ENCODE measurements around the gene RNF213.
A peak's percentile ranks its signal among the peaks of the same experiment; 100 is the strongest.

Gene RNF213

DNA sequence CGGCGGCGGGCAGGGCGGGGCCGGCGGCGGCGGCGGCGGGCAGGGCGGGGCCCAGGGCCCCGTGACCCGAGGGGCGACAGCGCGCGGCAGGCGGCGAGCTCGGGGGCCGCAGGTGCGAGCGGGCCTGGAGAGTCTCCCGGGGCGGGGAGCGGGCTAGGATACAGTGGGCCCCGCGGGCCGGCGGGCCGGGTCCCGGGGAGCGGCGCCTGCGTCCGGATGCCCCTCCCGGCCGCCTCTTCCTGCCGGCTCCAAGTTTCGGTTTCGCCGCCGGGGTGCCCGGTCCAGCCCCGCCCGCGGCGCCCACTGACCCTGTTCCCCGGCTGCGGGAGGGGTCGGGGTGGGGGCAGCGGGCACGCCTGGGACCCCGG, at the start of gene RNF213:
RNF213 (plus strand) TSS at position 62 of the 368 bp plus-strand sequence. CDS start 2,830 bp downstream, outside the sequence.
- peak; percentile 83 for DNase-seq

DNA sequence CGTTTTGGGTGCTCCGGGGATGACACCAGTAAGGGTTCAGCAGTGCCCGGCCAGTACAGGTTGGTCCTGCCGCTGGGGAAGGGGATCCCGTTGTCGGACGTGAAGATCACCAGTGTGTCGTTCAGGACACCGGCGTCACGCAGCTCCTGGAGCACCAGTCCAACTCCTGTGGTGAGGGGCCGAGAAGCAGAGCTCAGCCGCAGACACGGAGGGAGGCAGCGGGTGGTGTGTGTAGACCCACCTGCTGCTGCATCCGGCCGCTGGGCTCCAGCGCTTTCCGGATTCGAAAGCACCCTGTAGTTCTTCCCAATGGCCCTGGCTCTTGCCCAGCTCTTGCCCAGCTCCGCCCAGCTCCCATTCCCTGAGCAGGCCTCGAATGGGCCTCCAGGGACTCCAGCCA, 48.5 kb upstream of the RNF213 start:
- DNase-seq = no peak

DNA sequence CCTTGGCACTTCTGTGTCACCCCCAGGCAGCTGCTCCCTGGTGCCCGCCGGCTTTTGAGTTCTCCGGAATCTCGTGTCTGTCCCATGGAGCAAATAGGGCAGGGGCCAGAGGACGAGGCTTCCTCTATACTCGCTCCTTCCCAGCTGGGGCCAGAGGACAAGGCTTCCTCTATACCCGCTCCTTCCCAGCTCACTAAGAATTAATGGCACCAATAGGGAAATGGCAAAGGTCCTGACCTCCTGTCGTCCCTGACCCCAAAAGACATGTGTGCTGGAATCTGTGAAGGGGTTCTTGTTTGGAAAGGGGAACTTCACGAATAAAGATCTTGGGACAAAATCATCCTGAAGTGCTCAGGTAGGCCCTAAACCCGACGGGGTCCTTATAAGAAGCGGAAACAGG, 48.1 kb upstream of the RNF213 start:
- DNase-seq = no peak

DNA sequence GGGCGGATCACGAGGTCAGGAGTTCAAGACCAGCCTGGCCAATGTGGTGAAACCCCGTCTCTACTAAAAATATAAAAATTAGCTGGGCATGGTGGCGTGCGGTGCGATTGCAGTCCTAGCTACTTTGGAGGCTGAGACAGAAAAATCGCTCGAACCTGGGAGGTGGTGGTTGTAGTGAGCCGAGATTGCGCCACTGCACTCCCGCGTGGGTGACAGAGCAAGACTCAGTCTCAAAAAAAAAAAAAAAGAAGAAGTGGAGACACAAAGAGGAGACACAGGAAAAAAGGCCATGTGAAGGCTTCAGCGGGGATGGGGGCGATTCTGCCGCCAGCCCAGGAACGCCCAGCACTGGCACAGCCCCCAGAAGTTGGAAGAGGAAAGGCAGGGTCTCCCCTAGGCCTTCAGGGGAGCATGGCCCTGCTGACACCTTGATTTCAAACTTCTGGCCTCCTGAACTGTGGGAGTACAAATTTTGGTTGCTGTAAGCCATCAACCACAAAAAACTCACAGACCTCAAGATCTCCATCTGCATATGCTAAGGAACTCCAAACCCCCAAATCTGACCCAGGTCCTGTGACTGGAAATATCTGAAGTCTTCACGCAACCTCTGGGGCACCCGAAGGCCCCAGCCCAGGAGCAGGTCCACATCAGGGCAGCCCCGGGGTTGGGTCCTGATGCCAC, 47.5 kb upstream of the RNF213 start:
- DNase-seq = no peak

DNA sequence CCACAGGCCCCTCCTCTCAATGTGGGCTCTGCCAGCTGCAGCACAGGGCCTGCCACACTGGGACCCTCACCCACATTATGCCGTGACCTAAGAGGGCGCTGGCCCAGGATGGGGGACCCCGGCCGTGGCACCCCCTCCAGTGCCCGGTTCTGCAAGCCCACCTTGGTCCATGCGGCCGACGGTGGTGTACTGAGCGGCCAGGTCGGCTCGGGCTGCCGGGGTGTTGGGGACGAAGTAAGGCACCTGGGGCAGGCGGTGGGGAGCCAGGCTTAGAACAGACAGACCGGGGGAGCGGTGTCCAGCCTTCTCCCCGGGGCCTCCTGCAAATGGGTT, 47.0 kb upstream of the RNF213 start:
- no peak for DNase-seq

DNA sequence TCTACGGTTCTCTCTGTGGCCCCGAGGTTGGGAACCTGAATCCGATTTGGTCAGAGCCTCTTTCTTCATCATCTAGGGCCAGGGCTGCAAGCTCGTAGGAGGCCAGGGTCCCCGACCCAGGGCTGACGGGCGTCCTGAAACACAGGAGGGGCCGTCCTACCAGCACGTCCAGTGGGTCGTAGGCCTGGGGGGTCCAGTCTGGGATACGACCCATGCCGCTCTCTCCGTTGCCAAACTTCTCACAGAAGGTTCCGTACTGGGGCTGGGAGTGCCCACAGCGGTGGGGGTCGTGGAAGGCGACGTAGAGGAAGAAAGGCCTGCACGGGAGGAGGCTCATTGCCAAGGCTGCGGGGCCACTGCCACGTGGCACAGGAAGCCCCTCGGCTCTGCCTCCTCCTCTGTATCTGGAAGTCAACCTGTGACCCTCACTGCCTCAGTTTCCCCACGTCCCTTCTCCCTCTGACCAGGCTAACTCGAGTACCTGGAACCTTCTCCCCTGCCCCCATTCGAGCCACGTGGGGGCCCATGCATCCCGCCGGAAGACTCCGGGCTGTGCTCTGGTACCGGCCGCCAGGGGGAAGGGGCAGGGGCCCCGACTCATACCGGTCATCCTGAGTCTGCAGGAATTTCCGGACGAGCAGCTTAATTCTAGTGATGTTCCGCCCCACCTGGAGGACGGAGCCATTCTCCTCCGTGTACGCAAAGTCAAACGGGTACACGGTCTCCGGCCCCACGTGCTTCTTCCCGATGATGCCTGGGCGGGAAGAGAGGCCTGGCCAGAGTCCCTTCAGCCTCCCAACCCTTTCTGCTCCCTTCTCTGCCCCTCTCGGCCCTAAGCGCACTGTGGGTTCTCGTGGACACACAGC, 46.4 kb upstream of the RNF213 start:
- DNase-seq = no peak

DNA sequence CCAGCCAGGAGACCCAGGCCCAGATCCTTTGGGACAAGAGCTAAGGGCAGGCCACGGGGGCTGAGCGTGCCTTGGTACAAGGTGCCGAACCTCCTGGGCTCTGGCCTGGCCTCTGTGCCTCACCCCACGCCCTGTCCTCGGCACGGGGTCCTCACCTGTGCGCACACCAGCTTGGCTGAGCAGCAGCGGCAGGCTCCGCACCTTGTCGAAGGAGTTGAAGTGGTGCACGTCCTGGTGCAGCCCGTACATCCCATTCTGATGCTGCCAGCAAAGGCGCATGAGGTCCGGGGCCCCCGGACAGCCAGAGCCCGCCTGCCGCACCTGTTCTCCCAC, 45.8 kb upstream of the RNF213 start:
- DNase-seq = no peak

DNA sequence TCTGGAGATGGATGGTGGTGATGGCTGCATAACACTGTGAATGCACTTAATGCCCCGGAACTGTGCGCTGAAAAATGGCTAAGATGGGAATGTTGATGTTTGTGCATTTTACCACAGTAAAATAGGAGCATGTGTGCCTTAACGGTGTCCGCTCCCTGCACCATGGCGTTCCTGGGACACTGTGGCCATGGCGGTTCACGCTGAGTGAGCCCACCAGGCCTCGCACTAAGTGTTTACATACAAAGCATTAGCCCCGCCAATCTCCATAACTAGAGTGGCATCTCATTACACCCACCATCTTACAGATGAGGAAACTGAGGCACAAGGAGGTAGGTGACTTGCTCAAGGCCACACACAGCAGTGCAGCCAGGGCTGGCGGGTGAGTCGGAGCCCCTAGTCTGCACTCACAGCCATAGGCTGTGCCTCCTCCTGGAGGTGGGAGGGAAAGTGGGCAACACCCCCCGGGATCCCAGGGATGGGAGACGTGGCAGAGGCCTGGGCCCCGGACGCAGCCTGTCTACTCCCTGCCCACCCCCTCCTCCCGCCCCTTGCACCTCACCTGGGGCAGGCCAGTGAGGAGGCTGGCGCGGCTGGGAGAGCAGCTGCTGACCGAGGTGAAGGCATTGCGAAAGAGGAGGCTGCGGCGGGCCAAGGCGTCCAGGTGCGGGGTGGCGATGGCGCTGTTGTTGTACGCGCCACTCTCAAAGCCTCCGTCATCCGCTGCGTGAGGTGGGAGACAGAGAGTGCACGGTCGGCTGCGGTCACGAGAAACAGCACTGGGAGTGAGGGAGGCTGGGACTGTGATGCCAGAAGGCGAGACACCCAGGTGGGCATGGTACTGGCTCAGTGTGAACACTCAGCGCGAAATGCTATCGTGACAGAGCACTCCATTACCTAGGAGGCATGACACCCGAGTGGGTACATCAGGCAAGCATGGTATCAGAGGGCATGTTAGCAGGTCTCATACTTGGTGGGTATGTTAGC, 43.9 kb upstream of the RNF213 start:
- DNase-seq = no peak

DNA sequence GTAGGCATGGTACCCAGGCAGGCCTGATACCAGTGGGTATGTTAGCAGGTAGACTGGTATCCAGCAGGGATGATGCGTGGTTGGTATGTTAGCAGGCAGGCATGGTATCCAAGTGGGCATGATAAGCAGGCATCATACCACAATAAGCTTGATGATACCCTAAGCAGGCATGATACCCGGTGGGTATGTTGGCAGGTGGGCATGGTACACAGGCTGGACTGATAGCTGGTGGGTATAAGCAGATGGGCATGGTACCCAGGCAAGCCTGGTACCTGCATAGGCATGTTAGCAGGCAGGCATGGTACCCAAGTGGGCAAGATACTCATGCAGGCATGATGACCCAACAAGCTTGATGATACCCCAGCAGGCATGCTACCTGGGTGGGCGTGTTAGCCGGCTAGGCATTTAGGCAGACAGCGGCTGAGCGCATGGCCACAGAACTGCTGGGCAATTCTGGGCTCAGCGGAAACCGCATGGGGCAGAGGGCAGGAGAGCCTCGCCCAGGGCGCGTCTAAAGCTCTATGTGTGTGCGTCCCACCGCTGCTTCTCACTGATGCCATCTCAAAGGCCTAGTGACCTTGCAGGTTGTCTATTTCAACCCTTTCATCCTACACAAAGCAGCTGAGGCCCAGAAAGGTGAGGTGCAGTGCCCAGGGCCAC, 42.8 kb upstream of the RNF213 start:
- no peak for DNase-seq

DNA sequence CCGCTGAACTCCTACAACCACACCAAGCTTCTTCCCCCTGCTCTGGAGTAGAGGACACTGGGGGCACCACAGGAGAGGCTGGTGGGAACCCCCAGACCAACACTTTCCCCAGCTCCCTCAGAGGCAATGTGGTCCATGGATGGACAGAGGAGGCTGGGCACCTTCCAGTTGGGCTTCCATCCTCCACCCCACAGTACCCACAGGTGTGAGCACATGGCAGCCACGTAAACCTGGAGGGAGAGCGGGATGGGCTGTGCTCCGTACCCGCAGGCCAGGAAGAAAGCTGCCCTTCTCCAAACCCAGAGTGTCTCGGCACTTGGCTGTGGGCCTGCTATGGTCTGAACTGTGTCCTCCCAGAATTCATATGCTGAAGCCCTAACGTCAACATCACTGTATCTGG, 42.3 kb upstream of the RNF213 start:
- DNase-seq = no peak

DNA sequence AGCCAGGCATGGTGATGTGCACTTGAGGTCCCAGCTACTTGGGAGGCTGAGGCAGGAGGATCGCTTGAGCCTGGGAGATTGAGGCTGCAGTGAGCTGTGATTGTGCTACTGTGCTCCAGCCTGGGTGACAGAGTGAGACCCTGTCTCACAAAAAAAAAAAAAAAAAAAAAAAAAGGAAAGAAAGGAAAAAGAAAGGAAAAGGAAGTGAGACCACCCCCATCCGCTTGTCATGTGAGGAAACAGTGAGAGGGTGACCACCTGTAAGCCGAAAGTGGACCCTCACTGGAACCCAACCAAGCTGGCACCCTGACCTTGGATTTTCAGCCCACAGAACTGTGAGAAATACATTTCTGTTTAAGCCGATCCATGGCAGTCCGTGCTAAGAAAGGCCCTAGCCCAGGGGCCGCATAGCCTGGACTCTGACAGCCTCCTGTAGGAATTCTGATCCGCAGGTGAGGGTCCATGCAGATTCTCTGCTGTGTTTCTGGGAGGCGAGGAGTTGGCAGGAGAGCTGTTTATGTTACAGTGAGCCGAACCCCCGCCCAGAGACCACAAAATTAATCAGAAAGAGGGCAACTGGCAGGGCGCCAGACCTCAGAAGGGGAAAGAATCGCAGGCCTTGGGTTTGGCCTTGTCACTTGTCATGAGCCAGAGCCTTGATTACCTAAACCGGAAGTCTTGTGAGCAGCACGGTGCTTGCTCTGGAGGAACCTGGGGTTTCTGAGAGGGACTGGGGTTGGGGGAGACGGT, 41.5 kb upstream of the RNF213 start:
- peak; percentile 96 for DNase-seq

DNA sequence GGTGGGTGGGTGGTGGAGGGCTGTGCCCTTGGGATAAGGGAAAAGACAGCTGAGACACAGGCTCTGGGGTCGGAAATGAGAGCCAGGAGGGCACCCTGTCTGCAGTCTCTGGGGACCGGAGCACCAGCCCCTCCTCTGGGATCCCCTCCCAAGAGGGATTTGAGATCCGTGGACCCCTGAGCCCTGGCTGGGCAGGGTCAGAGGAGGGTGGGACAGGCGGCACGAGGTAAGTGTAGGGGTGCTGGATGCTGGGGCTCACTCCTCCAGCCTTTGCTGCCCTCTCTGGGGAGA, 40.9 kb upstream of the RNF213 start:
- no peak for DNase-seq

DNA sequence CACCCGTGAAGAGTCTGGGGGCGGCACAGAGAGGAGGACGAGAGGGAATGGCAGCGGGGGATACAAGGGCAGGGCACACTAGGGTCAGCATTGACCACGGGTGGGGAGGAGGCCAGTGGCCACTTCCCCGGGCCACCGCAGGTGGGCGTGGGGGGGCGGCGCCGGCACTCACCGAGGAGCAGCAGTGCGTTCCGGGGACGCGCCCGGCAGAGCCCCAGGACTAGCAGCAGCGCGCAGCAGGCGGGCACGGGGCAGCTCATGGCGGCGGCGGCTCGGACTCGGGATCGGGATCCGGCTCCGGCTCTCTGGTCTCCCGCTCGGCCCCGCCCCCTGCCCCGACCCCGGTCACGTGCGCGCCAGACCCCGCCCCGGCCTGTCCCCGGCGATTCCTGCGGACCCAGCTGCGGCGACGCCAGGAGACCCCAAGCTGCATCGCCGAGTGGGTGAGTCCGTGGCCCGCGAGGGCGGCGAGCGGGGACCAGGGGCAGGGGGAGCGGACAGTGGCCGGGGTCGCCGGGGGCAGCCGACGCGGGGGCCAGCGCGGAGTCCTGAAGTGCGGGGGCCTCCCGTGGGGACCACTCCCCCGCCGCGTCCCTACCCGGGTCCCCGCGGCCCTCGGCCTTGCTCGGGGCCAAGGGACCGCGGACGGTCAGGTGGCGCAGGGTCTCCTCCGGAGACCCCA, 40.5 kb upstream of the RNF213 start, which contains the start of the genes SGSH and SLC26A11:
SGSH (minus strand) TSS at position 280 of the 682 bp plus-strand sequence; CDS start at position 260, 20 bp downstream.
SLC26A11 (plus strand) TSS at position 374 of the 682 bp plus-strand sequence. CDS start 1,134 bp downstream, outside the sequence.
- peak; percentile 82 for DNase-seq

DNA sequence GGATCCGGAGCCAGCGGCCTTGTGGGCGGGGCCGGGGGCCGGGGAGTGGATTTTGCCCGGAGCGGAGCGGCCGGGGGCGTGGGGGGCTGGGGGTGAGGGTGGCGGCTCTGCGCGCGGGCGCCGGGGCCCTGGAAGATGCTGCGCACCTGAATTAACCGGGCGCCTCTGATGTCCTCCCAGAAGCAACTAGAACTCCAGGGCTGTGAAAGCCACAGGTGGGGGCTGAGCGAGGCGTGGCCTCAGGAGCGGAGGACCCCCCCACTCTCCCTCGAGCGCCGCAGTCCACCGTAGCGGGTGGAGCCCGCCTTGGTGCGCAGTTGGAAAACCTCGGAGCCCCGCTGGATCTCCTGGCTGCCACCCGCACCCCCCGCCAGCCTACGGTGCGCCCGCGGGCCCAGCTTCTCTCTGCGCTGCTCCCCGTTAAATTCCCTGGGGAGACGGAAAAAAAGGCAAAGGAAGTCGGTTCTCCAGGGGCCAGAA, 39.9 kb upstream of the RNF213 start:
- peak; percentile 59 for DNase-seq

DNA sequence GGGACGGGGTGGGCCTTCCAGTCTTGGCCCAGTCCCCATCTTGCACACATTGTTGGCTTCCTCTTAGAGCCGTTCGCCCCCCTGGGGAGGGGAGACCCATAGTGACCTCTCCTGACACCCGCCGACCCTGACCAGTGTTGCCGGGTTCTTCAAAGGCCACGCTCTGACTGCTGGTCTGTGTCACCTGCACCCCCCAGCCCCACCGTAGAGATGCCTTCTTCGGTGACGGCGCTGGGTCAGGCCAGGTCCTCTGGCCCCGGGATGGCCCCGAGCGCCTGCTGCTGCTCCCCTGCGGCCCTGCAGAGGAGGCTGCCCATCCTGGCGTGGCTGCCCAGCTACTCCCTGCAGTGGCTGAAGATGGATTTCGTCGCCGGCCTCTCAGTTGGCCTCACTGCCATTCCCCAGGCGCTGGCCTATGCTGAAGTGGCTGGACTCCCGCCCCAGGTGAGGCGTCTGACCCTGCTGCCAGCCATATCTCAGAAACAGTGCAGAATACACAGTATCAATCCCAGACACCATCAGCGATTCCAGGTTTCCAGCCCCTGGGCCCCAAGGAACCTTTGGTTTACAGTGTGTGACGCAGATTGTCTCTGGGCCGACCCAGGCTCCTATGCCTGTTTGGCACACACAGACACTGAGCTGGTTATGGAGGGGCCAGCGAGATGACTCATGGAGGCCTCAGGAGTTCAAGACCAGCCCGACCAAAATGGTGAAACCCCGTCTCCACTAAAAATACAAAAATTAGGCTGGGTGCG, 39.1 kb upstream of the RNF213 start:
- no peak for DNase-seq

DNA sequence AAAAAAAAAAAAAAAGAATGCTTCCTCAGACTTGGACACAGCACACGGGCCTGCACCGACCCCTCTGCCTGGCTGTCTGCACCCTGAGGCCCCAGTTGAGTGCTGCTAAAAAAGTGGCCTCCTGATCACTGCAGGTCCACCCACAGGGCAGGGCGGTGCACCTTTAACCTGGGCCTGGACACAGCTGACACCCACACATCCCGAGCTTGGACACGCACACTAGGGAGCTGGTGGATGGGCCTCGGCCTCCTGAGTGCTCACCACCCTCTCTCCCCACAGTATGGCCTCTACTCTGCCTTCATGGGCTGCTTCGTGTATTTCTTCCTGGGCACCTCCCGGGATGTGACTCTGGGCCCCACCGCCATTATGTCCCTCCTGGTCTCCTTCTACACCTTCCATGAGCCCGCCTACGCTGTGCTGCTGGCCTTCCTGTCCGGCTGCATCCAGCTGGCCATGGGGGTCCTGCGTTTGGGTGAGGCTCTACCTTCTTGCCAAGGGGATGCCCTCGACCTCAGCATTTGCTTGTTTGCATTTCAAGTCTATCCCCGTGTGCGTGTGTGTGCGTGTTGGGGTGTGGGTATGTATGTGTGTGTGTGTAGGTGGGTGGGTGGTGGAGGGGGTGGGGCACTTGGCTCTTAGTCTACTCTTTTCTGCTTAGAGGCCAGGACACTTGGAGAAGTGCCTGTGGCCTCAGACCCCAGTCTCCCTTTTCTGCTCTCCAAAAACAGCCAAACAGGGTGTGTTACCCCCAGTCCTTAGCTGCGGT, 38.1 kb upstream of the RNF213 start:
- no peak for DNase-seq

DNA sequence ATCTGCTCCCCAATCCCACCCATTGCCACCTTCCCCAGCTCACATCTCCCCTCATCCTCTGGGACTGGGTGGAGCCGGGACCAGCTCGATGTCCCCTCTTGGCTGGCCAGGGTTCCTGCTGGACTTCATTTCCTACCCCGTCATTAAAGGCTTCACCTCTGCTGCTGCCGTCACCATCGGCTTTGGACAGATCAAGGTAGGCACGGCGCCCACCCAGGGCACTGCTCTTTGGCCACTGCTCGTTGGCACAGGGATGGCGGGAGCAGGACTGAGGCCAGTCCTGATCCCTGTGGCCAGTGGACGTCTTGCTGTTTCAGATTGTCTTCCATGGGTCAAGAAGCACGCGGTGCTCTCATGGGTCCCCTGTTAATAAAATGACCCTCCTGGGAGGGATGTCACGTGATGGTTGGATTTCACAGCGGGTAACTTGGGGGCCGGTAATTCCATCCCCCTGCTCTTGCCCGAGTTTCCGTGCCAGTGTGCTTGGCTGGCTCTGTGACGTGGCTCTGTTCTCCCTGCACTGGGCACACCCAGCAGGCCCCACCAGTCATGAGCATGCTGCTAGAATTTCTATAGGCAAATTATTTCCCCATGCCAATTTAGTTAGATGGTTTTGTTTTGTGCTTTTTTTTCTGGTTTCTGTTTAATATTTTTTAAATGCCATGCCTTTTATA, 37.4 kb upstream of the RNF213 start:
- no peak for DNase-seq

DNA sequence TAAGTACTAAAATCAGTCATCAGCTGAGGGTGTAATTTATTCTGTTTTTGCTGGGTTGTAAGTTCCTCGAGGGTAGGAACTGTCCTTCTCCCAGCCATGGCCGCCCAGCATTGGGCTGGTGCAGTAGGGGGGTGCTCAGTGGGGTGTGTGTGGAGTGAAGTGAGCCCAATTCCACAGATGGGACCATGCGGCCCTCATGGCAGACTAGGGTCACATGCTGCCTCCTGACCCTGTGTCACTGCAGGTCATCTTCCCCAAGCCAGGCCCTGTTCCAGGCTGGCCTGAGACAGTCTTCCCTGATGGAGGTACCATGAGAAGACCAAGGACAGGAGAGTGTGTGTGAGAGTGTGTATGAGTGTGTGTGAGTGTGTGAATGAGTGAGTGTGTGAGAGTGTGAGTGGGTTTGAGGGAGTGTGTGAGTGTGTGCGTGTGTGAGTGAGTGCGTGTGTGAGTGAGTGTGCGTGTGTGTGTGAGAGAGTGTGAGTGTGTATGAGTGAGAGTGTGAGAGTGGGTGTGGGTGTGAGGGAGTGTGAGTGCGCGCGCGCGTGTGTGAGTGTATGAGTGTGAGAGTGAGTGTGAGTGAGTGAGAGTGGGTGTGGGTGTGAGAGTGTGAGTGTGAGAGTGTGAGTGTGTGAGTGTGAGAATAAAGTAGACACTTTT, 36.7 kb upstream of the RNF213 start:
- no peak for DNase-seq

DNA sequence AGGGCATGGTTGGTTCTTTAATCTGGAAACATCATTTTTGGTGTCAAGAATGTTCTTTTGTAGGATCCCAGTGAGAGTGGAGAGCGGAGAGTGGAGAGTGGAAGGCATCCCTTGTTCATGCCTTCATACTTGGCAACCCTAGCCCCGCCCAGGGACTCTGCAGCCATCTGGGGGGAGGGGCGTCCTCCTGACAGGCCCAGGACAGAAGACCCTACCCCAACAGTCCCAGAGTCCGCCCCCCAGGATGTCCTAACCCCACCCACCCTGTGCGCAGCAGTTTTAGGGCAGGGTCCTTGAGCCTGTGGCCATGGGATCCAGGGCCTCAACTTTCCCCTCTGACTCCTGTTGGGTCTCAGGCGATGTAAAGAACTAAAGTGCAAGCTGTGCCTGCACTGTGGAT, 36.0 kb upstream of the RNF213 start:
- DNase-seq = no peak
